B cell (primary cell): ENCODE results near the gene GAPVD1. TPM values are rescaled to one million over a fixed set of nuclear protein-coding genes. Genes with fewer than 3 reads are reported as not detected.

Source experiments
- ATAC-seq: fragments of 200-7000 bp; cut with Tn5 transposase; one replicate; pipeline ENCODE4 v1.10.0; 2021; ENCODE audit warnings: low read depth, mild to moderate bottlenecking, moderate number of reproducible peaks, moderate library complexity
- CTCF ChIA-PET: fragments of 350-600 bp; sonication (Branson Sonifier 250); formaldehyde crosslinking; loops from one replicate; lab custom pipeline; 2021; ENCODE audit warnings: antibody characterized with exemption, inconsistent platforms; lab: Charles Lee
- POLR2A ChIA-PET: fragments of 350-600 bp; sonication (Branson Sonifier 250); formaldehyde crosslinking; loops from one replicate; lab custom pipeline; 2021; ENCODE audit warnings: antibody characterized with exemption; lab: Charles Lee
- DNase-seq: peaks from one replicate; pipeline ENCODE4 v3.0.0; 2013
- H2AFZ ChIP-seq: 2 replicates; pipeline ENCODE4 v1.6.1; 2012; ENCODE audit warnings: mild to moderate bottlenecking, low read depth, low read length; ENCODE audit not compliant: insufficient read depth, poor library complexity, severe bottlenecking
- H3K27ac ChIP-seq, 2 donors: 1 replicate in 1 of 2; 2 replicates in 1 of 2; pipeline ENCODE4 v1.5.1; 2012 to 2013; ENCODE audit warnings: low read length in 2 of 2, mild to moderate bottlenecking in 2 of 2, moderate library complexity in 1 of 2
- H3K27me3 ChIP-seq, 4 experiments: fragments of 200-600 bp in 1 of 4; sonication (generic) in 1 of 4; replicated peaks in 1 of 4; 1 replicate in 2 of 4; 2 replicates in 2 of 4; pipeline versions ENCODE4 v1.6.1 to v1.7.0; 2013 to 2016; ENCODE audit warnings: low read length in 3 of 4, mild to moderate bottlenecking in 2 of 4, mixed read lengths in 1 of 4, moderate library complexity in 1 of 4; ENCODE audit not compliant: insufficient read depth in 4 of 4, control insufficient read depth in 3 of 4; ENCODE audit errors: control extremely low read depth in 1 of 4
- H3K36me3 ChIP-seq, 2 experiments: replicated peaks in 1 of 2; 1 replicate in 1 of 2; 2 replicates in 1 of 2; pipeline versions ENCODE4 v1.6.1 to v1.7.1; 2013; ENCODE audit warnings: low read length in 1 of 2; ENCODE audit not compliant: insufficient read depth in 2 of 2, control insufficient read depth in 1 of 2; ENCODE audit errors: control extremely low read depth in 1 of 2, extremely low read depth in 1 of 2
- H3K4me1 ChIP-seq, 2 donors: fragments of 200-600 bp in 1 of 2; sonication (generic) in 1 of 2; 1 replicate in 1 of 2; 2 replicates in 1 of 2; pipeline versions ENCODE4 v1.5.1 to v1.6.1; 2013 to 2017; ENCODE audit warnings: low read length in 2 of 2; ENCODE audit not compliant: control insufficient read depth in 2 of 2, insufficient read depth in 2 of 2
- H3K4me2 ChIP-seq: replicated peaks from 2 replicates; pipeline ENCODE3; 2012; ENCODE audit warnings: mild to moderate bottlenecking, low read depth, low read length; ENCODE audit not compliant: poor library complexity, severe bottlenecking
- H3K4me3 ChIP-seq, 5 experiments: fragments of 200-600 bp in 1 of 5; sonication (generic) in 1 of 5; 1 replicate in 3 of 5; 2 replicates in 2 of 5; pipeline versions ENCODE4 v1.5.1 to v1.7.0; 2011 to 2016; ENCODE audit warnings: low read length in 4 of 5, mild to moderate bottlenecking in 4 of 5, low read depth in 2 of 5, control low read depth in 1 of 5, moderate library complexity in 1 of 5; ENCODE audit not compliant: insufficient read depth in 1 of 5; ENCODE audit errors: control extremely low read depth in 1 of 5, extremely low read depth in 1 of 5
- H3K79me2 ChIP-seq: fragments of 200-600 bp; sonication (generic); one replicate; pipeline ENCODE4 v1.6.0; 2016; ENCODE audit warnings: low read length; ENCODE audit not compliant: control insufficient read depth, insufficient read depth
- H3K9ac ChIP-seq: fragments of 200-600 bp; sonication (generic); 2 replicates; pipeline ENCODE4 v1.6.1; 2017; ENCODE audit warnings: mild to moderate bottlenecking, low read length, moderate library complexity
- H3K9me3 ChIP-seq, 3 donors: one replicate each; pipeline versions ENCODE4 v1.6.1 to v1.7.1; 2013; ENCODE audit warnings: low read length in 2 of 3; ENCODE audit not compliant: control insufficient read depth in 2 of 3, insufficient read depth in 1 of 3; ENCODE audit errors: control extremely low read depth in 1 of 3
- H4K20me1 ChIP-seq: 2 replicates; pipeline ENCODE4 v1.6.0; 2012; ENCODE audit warnings: mild to moderate bottlenecking, low read length; ENCODE audit not compliant: insufficient read depth, control insufficient read depth, poor library complexity, severe bottlenecking
- H3K27ac Mint-ChIP-seq: one replicate; pipeline ENCODE4 v1.8.0; 2021; ENCODE audit warnings: mixed read lengths
- H3K27me3 Mint-ChIP-seq: one replicate; pipeline ENCODE4 v1.8.0; 2021; ENCODE audit warnings: mixed read lengths
- H3K4me1 Mint-ChIP-seq: one replicate; pipeline ENCODE4 v1.8.0; 2021; ENCODE audit warnings: mixed read lengths
- H3K4me3 Mint-ChIP-seq: one replicate; pipeline ENCODE4 v1.8.0; 2021; ENCODE audit warnings: mixed read lengths
- H3K9me3 Mint-ChIP-seq: one replicate; pipeline ENCODE4 v1.8.0; 2022; ENCODE audit warnings: mixed read lengths; ENCODE audit not compliant: insufficient read depth
- EZH2 ChIP-seq: IDR thresholded peaks from 2 replicates; pipeline ENCODE4 v1.6.1; 2012; ENCODE audit warnings: borderline replicate concordance, low read depth, mild to moderate bottlenecking, moderate library complexity, low read length; ENCODE audit not compliant: insufficient read depth, poor library complexity, severe bottlenecking
- WGBS: methylation state at CpG from one replicate; pipeline ENCODE4 v1.1.5; 2013; ENCODE audit warnings: missing lambda C conversion rate; ENCODE audit not compliant: insufficient coverage; 5-methylcytosine and 5-hydroxymethylcytosine counted together
- intact Hi-C: fragments of 100-400 bp; cut with micrococcal nuclease; formaldehyde crosslinking; loops from one replicate; pipeline ENCODE4 v1.10.0; 2022
- polyA plus RNA-seq: library from polyadenylated mRNA; depleted of rRNA; stranded (reverse); fragments of >200 nt; gene quantifications from 2 replicates; pipeline ENCODE4 v1.2.3, GENCODE V29; 2012
- total RNA-seq, 2 donors: library from RNA; stranded (reverse); fragments of 120-200 nt in 1 of 2; gene quantifications; 1 replicate in 1 of 2; 2 replicates in 1 of 2; pipeline versions ENCODE4 v1.2.3 to v1.2.4, GENCODE V29; 2013 to 2022
- TF ChIP-seq, protein P1 (sequence below): fragments of 200-600 bp; IDR thresholded peaks from one replicate; pipeline ENCODE4 v1.8.0; 2022; ENCODE audit warnings: antibody characterized with exemption, mild to moderate bottlenecking

The GAPVD1 gene
- total and polyA plus RNA-seq, 2 donors (not counting 1 experiment from before 2014, with no cell fraction given), result 11.8 to 61.2 TPM

DNA sequence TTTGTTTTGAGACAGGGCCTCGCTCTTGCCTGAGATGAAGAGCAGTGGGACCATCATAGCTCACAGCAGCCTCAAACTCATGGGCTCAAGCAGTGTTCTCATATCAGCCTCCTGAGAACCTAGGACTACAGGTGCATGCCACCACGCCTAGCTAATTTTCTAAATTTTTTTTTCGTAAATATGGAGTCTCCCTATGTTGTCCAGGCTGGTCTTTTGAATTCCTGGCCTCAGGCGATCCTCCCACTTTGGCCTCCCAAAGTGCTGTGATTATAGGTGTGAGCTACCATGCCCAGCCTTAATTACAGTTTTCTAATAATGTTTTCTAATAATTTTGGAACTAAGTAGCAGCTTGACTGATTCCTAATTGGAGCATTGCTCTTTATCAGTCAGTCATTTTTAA, 15.1 kb downstream of the GAPVD1 start:
- H3K9me3 Mint-ChIP-seq, result no peaks in the 10 kb centered on the region
- DNase-seq (no peak), ATAC-seq (no peak)
- H3K4me2 ChIP-seq, result no peak overlapping the region
- intact Hi-C loops, result no loop called here
- H2AFZ ChIP-seq, result no peak overlapping the region
- H3K27ac Mint-ChIP-seq, result no peak overlapping the region
- TF ChIP-seq, protein P1, sequence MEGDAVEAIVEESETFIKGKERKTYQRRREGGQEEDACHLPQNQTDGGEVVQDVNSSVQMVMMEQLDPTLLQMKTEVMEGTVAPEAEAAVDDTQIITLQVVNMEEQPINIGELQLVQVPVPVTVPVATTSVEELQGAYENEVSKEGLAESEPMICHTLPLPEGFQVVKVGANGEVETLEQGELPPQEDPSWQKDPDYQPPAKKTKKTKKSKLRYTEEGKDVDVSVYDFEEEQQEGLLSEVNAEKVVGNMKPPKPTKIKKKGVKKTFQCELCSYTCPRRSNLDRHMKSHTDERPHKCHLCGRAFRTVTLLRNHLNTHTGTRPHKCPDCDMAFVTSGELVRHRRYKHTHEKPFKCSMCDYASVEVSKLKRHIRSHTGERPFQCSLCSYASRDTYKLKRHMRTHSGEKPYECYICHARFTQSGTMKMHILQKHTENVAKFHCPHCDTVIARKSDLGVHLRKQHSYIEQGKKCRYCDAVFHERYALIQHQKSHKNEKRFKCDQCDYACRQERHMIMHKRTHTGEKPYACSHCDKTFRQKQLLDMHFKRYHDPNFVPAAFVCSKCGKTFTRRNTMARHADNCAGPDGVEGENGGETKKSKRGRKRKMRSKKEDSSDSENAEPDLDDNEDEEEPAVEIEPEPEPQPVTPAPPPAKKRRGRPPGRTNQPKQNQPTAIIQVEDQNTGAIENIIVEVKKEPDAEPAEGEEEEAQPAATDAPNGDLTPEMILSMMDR, result no peak
- no peak for TF ChIP-seq EZH2
- H3K27me3 Mint-ChIP-seq, result no peaks in the 10 kb centered on the region
- H3K4me1 Mint-ChIP-seq, result peaks cover 10% of the 10 kb centered on the region
- ChIA-PET POLR2A (no interaction called here), CTCF (no interaction called here)
- no peak overlapping the region for H3K27ac ChIP-seq
- H3K4me3 ChIP-seq, result no peak overlapping the region
- peaks cover 100% of the 10 kb centered on the region for H3K79me2 ChIP-seq
- no peaks in the 10 kb centered on the region for H3K4me1 ChIP-seq
- no peaks in the 10 kb centered on the region for H3K27me3 ChIP-seq
- H3K9me3 ChIP-seq, result no peaks in the 10 kb centered on the region
- no peak overlapping the region for H3K9ac ChIP-seq
- 100% methylated on average over 1 of the region's 4 CpGs for WGBS
- no peak overlapping the region for H3K4me3 Mint-ChIP-seq
- peaks cover 3 to 16% of the 10 kb centered on the region in 2 experiments for H3K36me3 ChIP-seq
- peaks cover 46% of the 10 kb centered on the region for H4K20me1 ChIP-seq

DNA sequence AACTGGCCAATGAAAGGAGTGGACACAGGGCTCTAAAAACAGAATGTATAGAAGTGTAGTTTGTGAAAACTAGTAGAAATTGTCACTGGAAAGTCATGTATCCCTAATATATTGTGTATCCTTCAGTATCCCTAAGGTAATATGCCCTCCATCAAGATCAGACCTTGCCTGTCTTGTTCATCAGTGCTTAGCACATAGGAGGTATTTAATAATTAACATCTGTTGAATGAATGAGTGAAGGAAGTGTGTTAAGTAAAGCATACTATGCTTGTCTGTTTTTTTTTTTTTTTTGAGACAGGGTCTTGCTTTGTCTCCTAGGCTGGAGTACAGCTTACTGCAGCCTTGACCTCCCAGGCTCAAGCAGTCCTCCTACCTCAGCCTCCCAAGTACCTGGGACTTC, 15.8 kb downstream of the GAPVD1 start:
- Histone ChIP-seq H2AFZ (no peak overlapping the region), H3K4me2 (no peak overlapping the region), H3K9ac (no peak overlapping the region), H3K9me3 (no peaks in the 10 kb centered on the region), H3K79me2 (peaks cover 99% of the 10 kb centered on the region), H3K27me3 (no peaks in the 10 kb centered on the region), H3K4me3 (no peak overlapping the region), H4K20me1 (peaks cover 46% of the 10 kb centered on the region), H3K4me1 (no peaks in the 10 kb centered on the region), H3K36me3 (peaks cover 3 to 16% of the 10 kb centered on the region in 2 experiments), H3K27ac (no peak overlapping the region)
- ChIA-PET POLR2A (interaction anchor here (0.7 kb wide), 1 partner anchor 9 kb away, joined by 5 read pairs; no protein-coding TSS in a partner anchor), CTCF (no interaction called here)
- ATAC-seq, result no peak
- peaks cover 12% of the 10 kb centered on the region for H3K4me1 Mint-ChIP-seq
- TF ChIP-seq, protein P1, result no peak
- TF ChIP-seq EZH2, result no peak
- no peak overlapping the region for H3K4me3 Mint-ChIP-seq
- no peaks in the 10 kb centered on the region for H3K27me3 Mint-ChIP-seq
- DNase-seq, result no peak
- intact Hi-C loops, result no loop called here
- no peak overlapping the region for H3K27ac Mint-ChIP-seq
- H3K9me3 Mint-ChIP-seq, result no peaks in the 10 kb centered on the region
